Ovary (tissue), 3 donors: Measurements from ENCODE around the gene CACNA1A.

Experiments used
- POLR2A ChIP-seq: fragments of 450-650 bp; IDR thresholded peaks from one replicate; pipeline ENCODE4 v1.6.1; 2017; ENCODE audit warnings: antibody characterized with exemption, mild to moderate bottlenecking, moderate library complexity
- TF ChIP-seq, protein P1 (sequence below), 3 donors: fragments of 450-650 bp in 2 of 3; fragments of 200-600 bp in 1 of 3; IDR thresholded peaks; one replicate each; pipeline versions ENCODE4 v1.5.1 to v1.8.0; 2016 to 2022; ENCODE audit warnings: antibody characterized with exemption in 3 of 3, mild to moderate bottlenecking in 1 of 3
- donor health status: DM: no; HTN: no; CAD: no.

DNA sequence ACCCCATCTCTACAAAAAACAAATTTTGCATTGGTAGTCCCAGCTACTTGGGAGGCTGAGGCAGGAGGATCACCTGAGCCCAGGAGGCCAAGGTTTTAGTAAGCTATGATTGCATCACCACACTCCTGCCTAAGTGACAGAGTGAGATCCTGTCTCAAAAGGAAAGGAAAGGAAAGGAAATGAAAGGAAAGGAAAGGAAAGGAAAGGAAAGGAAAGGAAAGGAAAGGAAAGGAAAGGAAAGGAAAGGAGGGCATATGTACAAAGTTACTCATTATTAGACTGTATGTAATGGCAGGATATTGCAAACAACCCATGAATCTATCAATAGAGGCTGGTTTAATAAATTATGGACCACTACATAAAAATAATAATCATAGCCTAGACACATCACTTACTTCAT is 40.8 kb upstream of the CACNA1A start:
- no peak for TF ChIP-seq POLR2A
- TF ChIP-seq, protein P1, sequence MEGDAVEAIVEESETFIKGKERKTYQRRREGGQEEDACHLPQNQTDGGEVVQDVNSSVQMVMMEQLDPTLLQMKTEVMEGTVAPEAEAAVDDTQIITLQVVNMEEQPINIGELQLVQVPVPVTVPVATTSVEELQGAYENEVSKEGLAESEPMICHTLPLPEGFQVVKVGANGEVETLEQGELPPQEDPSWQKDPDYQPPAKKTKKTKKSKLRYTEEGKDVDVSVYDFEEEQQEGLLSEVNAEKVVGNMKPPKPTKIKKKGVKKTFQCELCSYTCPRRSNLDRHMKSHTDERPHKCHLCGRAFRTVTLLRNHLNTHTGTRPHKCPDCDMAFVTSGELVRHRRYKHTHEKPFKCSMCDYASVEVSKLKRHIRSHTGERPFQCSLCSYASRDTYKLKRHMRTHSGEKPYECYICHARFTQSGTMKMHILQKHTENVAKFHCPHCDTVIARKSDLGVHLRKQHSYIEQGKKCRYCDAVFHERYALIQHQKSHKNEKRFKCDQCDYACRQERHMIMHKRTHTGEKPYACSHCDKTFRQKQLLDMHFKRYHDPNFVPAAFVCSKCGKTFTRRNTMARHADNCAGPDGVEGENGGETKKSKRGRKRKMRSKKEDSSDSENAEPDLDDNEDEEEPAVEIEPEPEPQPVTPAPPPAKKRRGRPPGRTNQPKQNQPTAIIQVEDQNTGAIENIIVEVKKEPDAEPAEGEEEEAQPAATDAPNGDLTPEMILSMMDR (IDR thresholded peaks at IDR 0.05): no peak
